HepG2 (cell line): ENCODE measurements around the gene ISG20L2. TPM values are rescaled to one million over a fixed set of nuclear protein-coding genes. Genes with fewer than 3 reads are reported as not detected.

Experiments used
- ARNT2 ChIP-seq: sonication (generic); formaldehyde crosslinking; IDR thresholded peaks from 2 replicates; pipeline ENCODE4 v1.8.0; 2022; ENCODE audit warnings: mild to moderate bottlenecking, low read depth, missing genetic modification reagents, moderate library complexity
- DPF2 ChIP-seq: sonication (generic); formaldehyde crosslinking; IDR thresholded peaks from 2 replicates; pipeline ENCODE4 v1.4.0; 2020; ENCODE audit warnings: mild to moderate bottlenecking, low read depth, missing genetic modification reagents, borderline replicate concordance
- FOXA1 ChIP-seq, 2 experiments: fragments of 450-650 bp in 1 of 2; sonication (generic) in 1 of 2; formaldehyde crosslinking in 1 of 2; IDR thresholded peaks; 2 replicates each; pipeline versions ENCODE4 v1.4.0 to v1.6.1; 2016 to 2020; ENCODE audit warnings: missing genetic modification reagents in 1 of 2
- GZF1 ChIP-seq: sonication (generic); formaldehyde crosslinking; IDR thresholded peaks from 2 replicates; pipeline ENCODE4 v1.5.1; 2020; ENCODE audit warnings: mild to moderate bottlenecking, missing genetic modification reagents
- HIVEP1 ChIP-seq: sonication (generic); formaldehyde crosslinking; IDR thresholded peaks from 2 replicates; pipeline ENCODE4 v1.4.0; 2020; ENCODE audit warnings: mild to moderate bottlenecking, missing genetic modification reagents
- HNF4G ChIP-seq, 2 experiments: sonication (generic) in 1 of 2; formaldehyde crosslinking in 1 of 2; IDR thresholded peaks; 2 replicates each; pipeline versions ENCODE4 v1.4.0 to v1.6.1; 2011 to 2020; ENCODE audit warnings: borderline replicate concordance in 2 of 2, low read depth in 2 of 2, mild to moderate bottlenecking in 2 of 2, low read length in 1 of 2, missing genetic modification reagents in 1 of 2, moderate library complexity in 1 of 2
- MBNL3 ChIP-seq: fragments of 250-450 bp; sonication (Bioruptor Pico); conservative IDR thresholded peaks from 2 replicates; pipeline ENCODE4 v1.8.0; 2022; ENCODE audit warnings: mild to moderate bottlenecking, inconsistent platforms
- MTA3 ChIP-seq: sonication (generic); formaldehyde crosslinking; IDR thresholded peaks from 2 replicates; pipeline ENCODE4 v1.4.0; 2020; ENCODE audit warnings: missing genetic modification reagents
- SAFB2 ChIP-seq: sonication (generic); formaldehyde crosslinking; IDR thresholded peaks from 2 replicates; pipeline ENCODE4 v1.5.1; 2020; ENCODE audit warnings: missing genetic modification reagents, low read depth, mild to moderate bottlenecking, borderline replicate concordance
- SIX1 ChIP-seq: sonication (generic); formaldehyde crosslinking; IDR thresholded peaks from 2 replicates; pipeline ENCODE4 v1.4.0; 2020; ENCODE audit warnings: missing genetic modification reagents, borderline replicate concordance
- SSRP1 ChIP-seq: IDR thresholded peaks from 2 replicates; pipeline ENCODE4 v1.6.1; 2016; ENCODE audit warnings: control low read depth
- ZNF224 ChIP-seq: sonication (generic); formaldehyde crosslinking; IDR thresholded peaks from 2 replicates; pipeline ENCODE4 v1.5.0; 2020; ENCODE audit warnings: mild to moderate bottlenecking, missing genetic modification reagents
- ZNF282 ChIP-seq: fragments of 450-650 bp; IDR thresholded peaks from 2 replicates; pipeline ENCODE4 v1.6.1; 2018; ENCODE audit not compliant: partially characterized antibody
- ZNF7 ChIP-seq: IDR thresholded peaks from 2 replicates; pipeline ENCODE4 v1.6.1; 2016; ENCODE audit warnings: missing biosample characterization, missing genetic modification reagents
- polyA plus RNA-seq, 8 experiments: library from polyadenylated mRNA; depleted of rRNA in 3 of 8; stranded (reverse) in 7 of 8; unstranded in 1 of 8; fragments of >200 nt; fragmentation: Illumina TruSeq in 4 of 8; extraction: Trizol in 4 of 8; gene quantifications; 2 replicates each; pipeline versions ENCODE4 v1.2.1 to v1.2.3, GENCODE V29; 2011 to 2016; ENCODE audit warnings: low read depth in 4 of 8, missing spikeins in 1 of 8, mixed read lengths in 1 of 8; ENCODE audit not compliant: insufficient read depth in 1 of 8
- total RNA-seq, 5 experiments: library from RNA; depleted of rRNA; stranded (reverse); fragments of >200 nt; fragmentation: Illumina TruSeq; extraction: Trizol; gene quantifications; 2 replicates each; pipeline ENCODE4 v1.2.3, GENCODE V29; 2016; ENCODE audit warnings: low read depth in 1 of 5
- TF ChIP-seq, protein P1 (sequence below): sonication (generic); formaldehyde crosslinking; IDR thresholded peaks from 2 replicates; pipeline ENCODE4 v1.8.1; 2023; ENCODE audit warnings: mild to moderate bottlenecking, moderate library complexity, missing genetic modification reagents
- TF ChIP-seq, protein P2 (sequence below): IDR thresholded peaks from 2 replicates; pipeline ENCODE4 v1.4.0; 2020; ENCODE audit warnings: mild to moderate bottlenecking, missing genetic modification reagents
- TF ChIP-seq, protein P3 (sequence below): sonication (generic); formaldehyde crosslinking; IDR thresholded peaks from 2 replicates; pipeline ENCODE4 v1.4.0; 2020; ENCODE audit warnings: missing genetic modification reagents, mild to moderate bottlenecking, borderline replicate concordance
- TF ChIP-seq, protein P4 (sequence below): IDR thresholded peaks from 2 replicates; pipeline ENCODE4 v1.6.1; 2012; ENCODE audit warnings: low read length, improper control_type of control experiment
- TF ChIP-seq, protein P5 (sequence below): sonication (generic); formaldehyde crosslinking; IDR thresholded peaks from 2 replicates; pipeline ENCODE4 v1.5.0; 2020; ENCODE audit warnings: mild to moderate bottlenecking, low read depth, missing genetic modification reagents, borderline replicate concordance

ISG20L2 gene
- total and polyA plus RNA-seq, 2 of the 13 experiments (the other 11 are each of a cell fraction or from before 2014, with no cell fraction given) = 19.8 to 21.3 TPM

DNA sequence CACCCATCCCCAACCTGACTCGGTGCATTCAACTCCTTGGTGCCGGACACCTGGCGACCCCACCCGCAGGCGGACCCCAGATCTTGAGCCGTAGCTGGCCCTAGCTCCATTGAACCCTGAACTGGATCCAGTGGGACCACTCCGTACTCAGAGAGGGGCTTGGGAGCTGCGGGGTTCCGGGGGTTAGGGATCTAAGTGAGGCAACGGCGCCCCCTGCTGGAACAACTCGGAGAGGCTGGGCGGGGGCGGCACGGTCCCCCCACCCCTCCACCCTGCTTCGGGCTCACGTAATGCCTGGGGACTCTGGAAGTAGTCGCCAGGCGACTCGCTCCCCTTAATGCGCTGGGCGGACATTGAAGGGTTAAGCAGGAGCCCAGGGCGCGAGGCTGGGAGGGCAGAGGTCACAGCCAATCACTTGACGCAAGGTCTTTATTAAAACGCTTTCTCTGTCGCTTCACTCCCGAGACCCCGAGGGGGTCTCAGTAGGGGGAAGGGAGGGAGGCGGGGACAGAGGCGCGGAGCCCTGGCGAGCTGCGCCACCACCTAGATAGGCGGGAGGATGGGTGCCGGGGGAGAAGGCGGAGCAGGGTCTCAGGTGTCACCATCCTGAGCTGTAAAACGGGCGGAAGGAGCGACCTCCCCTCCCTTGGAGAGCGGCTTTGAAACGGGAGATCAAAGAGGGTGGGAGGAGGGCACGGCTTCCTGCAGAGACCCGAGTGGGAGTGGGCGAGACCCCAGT, 22.5 kb downstream of the ISG20L2 start (continued):
- TF ChIP-seq ZNF282 = no peak
- TF ChIP-seq MBNL3 (CRISPR knock-in tag) = no peak
- TF ChIP-seq SSRP1 (CRISPR knock-in tag) = no peak
- TF ChIP-seq, protein P1, sequence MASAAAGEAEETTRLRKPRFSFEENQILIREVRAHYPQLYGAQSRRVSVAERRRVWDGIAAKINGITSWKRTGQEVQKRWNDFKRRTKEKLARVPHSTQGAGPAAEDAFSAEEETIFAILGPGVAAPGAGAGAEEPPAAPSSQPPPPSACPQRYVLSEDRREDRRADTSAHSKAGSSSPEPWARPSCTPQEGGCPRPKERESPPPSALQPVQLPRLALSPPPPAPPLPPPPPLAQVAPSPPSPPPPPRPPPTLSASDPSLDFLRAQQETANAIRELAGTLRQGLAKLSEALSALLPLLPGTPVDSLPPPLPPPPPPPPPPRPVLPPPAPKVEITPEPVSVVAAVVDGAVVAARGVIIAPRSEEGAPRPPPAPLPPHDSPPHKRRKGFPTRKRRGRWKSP (CRISPR knock-in tag) = peak; percentile 14; the same call in 1 of the 2 replicates
- TF ChIP-seq, protein P2, sequence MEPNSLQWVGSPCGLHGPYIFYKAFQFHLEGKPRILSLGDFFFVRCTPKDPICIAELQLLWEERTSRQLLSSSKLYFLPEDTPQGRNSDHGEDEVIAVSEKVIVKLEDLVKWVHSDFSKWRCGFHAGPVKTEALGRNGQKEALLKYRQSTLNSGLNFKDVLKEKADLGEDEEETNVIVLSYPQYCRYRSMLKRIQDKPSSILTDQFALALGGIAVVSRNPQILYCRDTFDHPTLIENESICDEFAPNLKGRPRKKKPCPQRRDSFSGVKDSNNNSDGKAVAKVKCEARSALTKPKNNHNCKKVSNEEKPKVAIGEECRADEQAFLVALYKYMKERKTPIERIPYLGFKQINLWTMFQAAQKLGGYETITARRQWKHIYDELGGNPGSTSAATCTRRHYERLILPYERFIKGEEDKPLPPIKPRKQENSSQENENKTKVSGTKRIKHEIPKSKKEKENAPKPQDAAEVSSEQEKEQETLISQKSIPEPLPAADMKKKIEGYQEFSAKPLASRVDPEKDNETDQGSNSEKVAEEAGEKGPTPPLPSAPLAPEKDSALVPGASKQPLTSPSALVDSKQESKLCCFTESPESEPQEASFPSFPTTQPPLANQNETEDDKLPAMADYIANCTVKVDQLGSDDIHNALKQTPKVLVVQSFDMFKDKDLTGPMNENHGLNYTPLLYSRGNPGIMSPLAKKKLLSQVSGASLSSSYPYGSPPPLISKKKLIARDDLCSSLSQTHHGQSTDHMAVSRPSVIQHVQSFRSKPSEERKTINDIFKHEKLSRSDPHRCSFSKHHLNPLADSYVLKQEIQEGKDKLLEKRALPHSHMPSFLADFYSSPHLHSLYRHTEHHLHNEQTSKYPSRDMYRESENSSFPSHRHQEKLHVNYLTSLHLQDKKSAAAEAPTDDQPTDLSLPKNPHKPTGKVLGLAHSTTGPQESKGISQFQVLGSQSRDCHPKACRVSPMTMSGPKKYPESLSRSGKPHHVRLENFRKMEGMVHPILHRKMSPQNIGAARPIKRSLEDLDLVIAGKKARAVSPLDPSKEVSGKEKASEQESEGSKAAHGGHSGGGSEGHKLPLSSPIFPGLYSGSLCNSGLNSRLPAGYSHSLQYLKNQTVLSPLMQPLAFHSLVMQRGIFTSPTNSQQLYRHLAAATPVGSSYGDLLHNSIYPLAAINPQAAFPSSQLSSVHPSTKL (CRISPR knock-in tag) = no peak
- TF ChIP-seq SIX1 = no peak
- no peak for TF ChIP-seq FOXA1 (IDR thresholded peaks at IDR 0.05)
- no peak for TF ChIP-seq FOXA1 (CRISPR knock-in tag; IDR thresholded peaks at IDR 0.05)
- 0 out of 2 replicates have a peak, but pooled peaks have one; percentile 31 for TF ChIP-seq ARNT2 (CRISPR knock-in tag)
- TF ChIP-seq, protein P3, sequence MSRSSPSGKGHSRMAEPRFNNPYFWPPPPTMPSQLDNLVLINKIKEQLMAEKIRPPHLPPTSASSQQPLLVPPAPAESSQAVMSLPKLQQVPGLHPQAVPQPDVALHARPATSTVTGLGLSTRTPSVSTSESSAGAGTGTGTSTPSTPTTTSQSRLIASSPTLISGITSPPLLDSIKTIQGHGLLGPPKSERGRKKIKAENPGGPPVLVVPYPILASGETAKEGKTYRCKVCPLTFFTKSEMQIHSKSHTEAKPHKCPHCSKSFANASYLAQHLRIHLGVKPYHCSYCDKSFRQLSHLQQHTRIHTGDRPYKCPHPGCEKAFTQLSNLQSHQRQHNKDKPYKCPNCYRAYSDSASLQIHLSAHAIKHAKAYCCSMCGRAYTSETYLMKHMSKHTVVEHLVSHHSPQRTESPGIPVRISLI (CRISPR knock-in tag) = no peak
- no peak for TF ChIP-seq SAFB2 (CRISPR knock-in tag)
- TF ChIP-seq HIVEP1 = no peak; the same call in 1 of the 2 replicates
- no peak for TF ChIP-seq ZNF224
- TF ChIP-seq, protein P4, sequence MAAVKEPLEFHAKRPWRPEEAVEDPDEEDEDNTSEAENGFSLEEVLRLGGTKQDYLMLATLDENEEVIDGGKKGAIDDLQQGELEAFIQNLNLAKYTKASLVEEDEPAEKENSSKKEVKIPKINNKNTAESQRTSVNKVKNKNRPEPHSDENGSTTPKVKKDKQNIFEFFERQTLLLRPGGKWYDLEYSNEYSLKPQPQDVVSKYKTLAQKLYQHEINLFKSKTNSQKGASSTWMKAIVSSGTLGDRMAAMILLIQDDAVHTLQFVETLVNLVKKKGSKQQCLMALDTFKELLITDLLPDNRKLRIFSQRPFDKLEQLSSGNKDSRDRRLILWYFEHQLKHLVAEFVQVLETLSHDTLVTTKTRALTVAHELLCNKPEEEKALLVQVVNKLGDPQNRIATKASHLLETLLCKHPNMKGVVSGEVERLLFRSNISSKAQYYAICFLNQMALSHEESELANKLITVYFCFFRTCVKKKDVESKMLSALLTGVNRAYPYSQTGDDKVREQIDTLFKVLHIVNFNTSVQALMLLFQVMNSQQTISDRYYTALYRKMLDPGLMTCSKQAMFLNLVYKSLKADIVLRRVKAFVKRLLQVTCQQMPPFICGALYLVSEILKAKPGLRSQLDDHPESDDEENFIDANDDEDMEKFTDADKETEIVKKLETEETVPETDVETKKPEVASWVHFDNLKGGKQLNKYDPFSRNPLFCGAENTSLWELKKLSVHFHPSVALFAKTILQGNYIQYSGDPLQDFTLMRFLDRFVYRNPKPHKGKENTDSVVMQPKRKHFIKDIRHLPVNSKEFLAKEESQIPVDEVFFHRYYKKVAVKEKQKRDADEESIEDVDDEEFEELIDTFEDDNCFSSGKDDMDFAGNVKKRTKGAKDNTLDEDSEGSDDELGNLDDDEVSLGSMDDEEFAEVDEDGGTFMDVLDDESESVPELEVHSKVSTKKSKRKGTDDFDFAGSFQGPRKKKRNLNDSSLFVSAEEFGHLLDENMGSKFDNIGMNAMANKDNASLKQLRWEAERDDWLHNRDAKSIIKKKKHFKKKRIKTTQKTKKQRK = no peak
- TF ChIP-seq GZF1 (CRISPR knock-in tag) = no peak
- TF ChIP-seq HNF4G (IDR thresholded peaks at IDR 0.05; ENCODE audit: borderline replicate concordance, low read depth, low read length) = no peak
- TF ChIP-seq HNF4G (CRISPR knock-in tag; IDR thresholded peaks at IDR 0.05; ENCODE audit: borderline replicate concordance, low read depth) = no peak
- no peak for TF ChIP-seq MTA3 (CRISPR knock-in tag)
- TF ChIP-seq, protein P5, sequence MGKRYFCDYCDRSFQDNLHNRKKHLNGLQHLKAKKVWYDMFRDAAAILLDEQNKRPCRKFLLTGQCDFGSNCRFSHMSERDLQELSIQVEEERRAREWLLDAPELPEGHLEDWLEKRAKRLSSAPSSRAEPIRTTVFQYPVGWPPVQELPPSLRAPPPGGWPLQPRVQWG (CRISPR knock-in tag) = no peak
- TF ChIP-seq DPF2 = no peak
- TF ChIP-seq ZNF7 (CRISPR knock-in tag) = no peak
